HG02852 (cell line): ENCODE results near the gene KLHL29.

Experiments
- ATAC-seq: cut with Tn5 transposase; IDR thresholded peaks from one replicate; pipeline ENCODE4 v1.9.1; 2021; ENCODE audit warnings: mild to moderate bottlenecking, moderate library complexity; ENCODE audit not compliant: unreplicated experiment

KLHL29 gene

GRCh38 chr2:23393722-23394121 lies 8.7 kb downstream of the KLHL29 start:
- ATAC-seq, result no peak

- no peak for ATAC-seq
Observed at GRCh38 chr2:23394700-23395099, 9.7 kb downstream of the KLHL29 start.

GRCh38 chr2:23397478-23397877 lies 12.5 kb downstream of the KLHL29 start:
- no peak for ATAC-seq

- peak; percentile 63 for ATAC-seq
Observed at GRCh38 chr2:23399674-23400261, 14.8 kb downstream of the KLHL29 start.

- no peak for ATAC-seq
Observed at GRCh38 chr2:23400703-23401102, 15.7 kb downstream of the KLHL29 start.

GRCh38 chr2:23401427-23402204 lies 16.6 kb downstream of the KLHL29 start:
- ATAC-seq, result no peak

GRCh38 chr2:23402205-23402740 lies 17.3 kb downstream of the KLHL29 start:
- ATAC-seq, result no peak

- ATAC-seq, result peak; percentile 62
Observed at GRCh38 chr2:23404426-23404825, 19.4 kb downstream of the KLHL29 start.

- ATAC-seq, result no peak
Observed at GRCh38 chr2:23409248-23409647, 24.3 kb downstream of the KLHL29 start.

- ATAC-seq, result no peak
Observed at GRCh38 chr2:23410596-23410995, 25.6 kb downstream of the KLHL29 start.

- ATAC-seq, result no peak
Observed at GRCh38 chr2:23411752-23412431, 26.9 kb downstream of the KLHL29 start.

- no peak for ATAC-seq
Observed at GRCh38 chr2:23412556-23413155, 27.7 kb downstream of the KLHL29 start.

- no peak for ATAC-seq
Observed at GRCh38 chr2:23413641-23414040, 28.7 kb downstream of the KLHL29 start.

GRCh38 chr2:23414106-23414505 lies 29.1 kb downstream of the KLHL29 start:
- ATAC-seq, result no peak

- no peak for ATAC-seq
Observed at GRCh38 chr2:23414871-23415270, 29.9 kb downstream of the KLHL29 start.

GRCh38 chr2:23417310-23417709 lies 32.3 kb downstream of the KLHL29 start:
- no peak for ATAC-seq

GRCh38 chr2:23418056-23418455 lies 33.1 kb downstream of the KLHL29 start:
- ATAC-seq, result no peak

GRCh38 chr2:23418461-23418911 lies 33.5 kb downstream of the KLHL29 start:
- ATAC-seq, result no peak

- no peak for ATAC-seq
Observed at GRCh38 chr2:23419171-23420090, 34.5 kb downstream of the KLHL29 start.
